HepG2 (cell line): ENCODE results near the gene RHBDF2. TPM values are rescaled to one million over a fixed set of nuclear protein-coding genes. Genes with fewer than 3 reads are reported as not detected.

ENCODE experiments used
- AGO1 ChIP-seq: fragments of 200-400 bp; formaldehyde crosslinking; IDR thresholded peaks from 2 replicates; pipeline ENCODE4 v1.6.1; 2017; ENCODE audit warnings: mild to moderate bottlenecking, low read depth, low read length, moderate library complexity; ENCODE audit not compliant: poor library complexity, severe bottlenecking
- CAMTA2 ChIP-seq: sonication (generic); formaldehyde crosslinking; IDR thresholded peaks from 2 replicates; pipeline ENCODE4 v1.4.0; 2020; ENCODE audit warnings: mild to moderate bottlenecking, missing genetic modification reagents, borderline replicate concordance
- CBX2 ChIP-seq, 2 experiments: fragments of 200-600 bp in 1 of 2; sonication (generic); formaldehyde crosslinking in 1 of 2; IDR thresholded peaks; 2 replicates each; pipeline versions ENCODE4 v1.7.0 to v1.8.1; 2018 to 2022; ENCODE audit warnings: low read depth in 2 of 2, low read length in 1 of 2, mild to moderate bottlenecking in 1 of 2, missing genetic modification reagents in 1 of 2
- HNRNPK ChIP-seq: fragments of 200-400 bp; formaldehyde crosslinking; IDR thresholded peaks from 2 replicates; pipeline ENCODE4 v1.6.1; 2018; ENCODE audit warnings: low read length, low read depth, moderate library complexity, mild to moderate bottlenecking; ENCODE audit not compliant: poor library complexity, severe bottlenecking
- NKX3-1 ChIP-seq: sonication (generic); formaldehyde crosslinking; IDR thresholded peaks from 2 replicates; pipeline ENCODE4 v1.5.0; 2020; ENCODE audit warnings: missing genetic modification reagents
- ONECUT2 ChIP-seq: sonication (generic); formaldehyde crosslinking; IDR thresholded peaks from 2 replicates; pipeline ENCODE4 v1.4.0; 2020; ENCODE audit warnings: missing genetic modification reagents
- SMYD3 ChIP-seq: sonication (generic); formaldehyde crosslinking; IDR thresholded peaks from 2 replicates; pipeline ENCODE4 v1.8.1; 2023; ENCODE audit warnings: mild to moderate bottlenecking, missing genetic modification reagents
- STAG1 ChIP-seq: sonication (generic); formaldehyde crosslinking; IDR thresholded peaks from 2 replicates; pipeline ENCODE4 v1.4.0; 2020; ENCODE audit warnings: missing genetic modification reagents
- TGIF2 ChIP-seq: IDR thresholded peaks from 2 replicates; pipeline ENCODE4 v1.6.1; 2016; ENCODE audit warnings: control low read depth, missing compliant biosample characterization
- TSC22D2 ChIP-seq: sonication (generic); formaldehyde crosslinking; IDR thresholded peaks from 2 replicates; pipeline ENCODE4 v1.5.1; 2020; ENCODE audit warnings: missing genetic modification reagents, mild to moderate bottlenecking, borderline replicate concordance
- XRCC5 ChIP-seq: fragments of 200-400 bp; formaldehyde crosslinking; optimal IDR thresholded peaks from 2 replicates; pipeline ENCODE3; 2017; ENCODE audit warnings: mild to moderate bottlenecking, low read length
- ZBTB44 ChIP-seq: sonication (generic); formaldehyde crosslinking; IDR thresholded peaks from 2 replicates; pipeline ENCODE4 v1.4.0; 2020; ENCODE audit warnings: missing genetic modification reagents
- ZFYVE20 ChIP-seq: sonication (generic); formaldehyde crosslinking; IDR thresholded peaks from 2 replicates; pipeline ENCODE4 v1.8.0; 2023; ENCODE audit warnings: low read depth, mild to moderate bottlenecking, moderate library complexity, missing genetic modification reagents, borderline replicate concordance
- ZNF670 ChIP-seq: sonication (generic); formaldehyde crosslinking; IDR thresholded peaks from 2 replicates; pipeline ENCODE4 v1.8.0; 2022; ENCODE audit warnings: mild to moderate bottlenecking, missing genetic modification reagents, borderline replicate concordance
- ZNF678 ChIP-seq: sonication (generic); formaldehyde crosslinking; IDR thresholded peaks from 2 replicates; pipeline ENCODE4 v1.4.0; 2020; ENCODE audit warnings: mild to moderate bottlenecking, missing genetic modification reagents
- ZSCAN9 ChIP-seq: IDR thresholded peaks from 2 replicates; pipeline ENCODE4 v1.6.1; 2016; ENCODE audit warnings: borderline replicate concordance
- polyA plus RNA-seq, 8 experiments: library from polyadenylated mRNA; depleted of rRNA in 3 of 8; stranded (reverse) in 7 of 8; unstranded in 1 of 8; fragments of >200 nt; fragmentation: Illumina TruSeq in 4 of 8; extraction: Trizol in 4 of 8; gene quantifications; 2 replicates each; pipeline versions ENCODE4 v1.2.1 to v1.2.3, GENCODE V29; 2011 to 2016; ENCODE audit warnings: low read depth in 4 of 8, missing spikeins in 1 of 8, mixed read lengths in 1 of 8; ENCODE audit not compliant: insufficient read depth in 1 of 8
- total RNA-seq, 5 experiments: library from RNA; depleted of rRNA; stranded (reverse); fragments of >200 nt; fragmentation: Illumina TruSeq; extraction: Trizol; gene quantifications; 2 replicates each; pipeline ENCODE4 v1.2.3, GENCODE V29; 2016; ENCODE audit warnings: low read depth in 1 of 5
- TF ChIP-seq, protein P1 (sequence below): sonication (generic); formaldehyde crosslinking; conservative IDR thresholded peaks from 2 replicates; pipeline ENCODE4 v1.4.0; 2020; ENCODE audit warnings: missing genetic modification reagents
- TF ChIP-seq, protein P2 (sequence below): IDR thresholded peaks from 2 replicates; pipeline ENCODE4 v1.6.1; 2016
- TF ChIP-seq, protein P3 (sequence below), 2 experiments: sonication (generic) in 1 of 2; formaldehyde crosslinking in 1 of 2; IDR thresholded peaks; 2 replicates each; pipeline versions ENCODE4 v1.6.1 to v1.9.0; 2014 to 2022; ENCODE audit warnings: antibody characterized with exemption in 1 of 2, borderline replicate concordance in 1 of 2, inconsistent platforms in 1 of 2, low read depth in 1 of 2, missing genetic modification reagents in 1 of 2

Gene RHBDF2
- total and polyA plus RNA-seq, 2 of the 13 experiments (the other 11 are each of a cell fraction or from before 2014, with no cell fraction given) = 7.8 to 24.2 TPM

- TF ChIP-seq CBX2 (IDR thresholded peaks at IDR 0.05; ENCODE audit: low read depth, low read length) (no peak), CBX2 (CRISPR knock-in tag; IDR thresholded peaks at IDR 0.05; ENCODE audit: low read depth) (0 out of 2 replicates have a peak, but pooled peaks have one; percentile 41), CAMTA2 (CRISPR knock-in tag) (0 out of 2 replicates have a peak, but pooled peaks have one; percentile 33), STAG1 (CRISPR knock-in tag) (no peak), ZNF670 (peak; percentile 36; the same call in 1 of the 2 replicates), HNRNPK (no peak), ZSCAN9 (CRISPR knock-in tag) (peak; percentile 98), ZNF678 (CRISPR knock-in tag) (no peak), ZFYVE20 (CRISPR knock-in tag) (no peak), ONECUT2 (CRISPR knock-in tag) (no peak), TSC22D2 (CRISPR knock-in tag) (no peak), NKX3-1 (CRISPR knock-in tag) (no peak), ZBTB44 (CRISPR knock-in tag) (no peak; the same call in 1 of the 2 replicates), XRCC5 (peak; percentile 64), TGIF2 (CRISPR knock-in tag) (peak; percentile 91), AGO1 (no peak), SMYD3 (CRISPR knock-in tag) (0 out of 2 replicates have a peak, but pooled peaks have one; percentile 40)
- TF ChIP-seq, protein P1, sequence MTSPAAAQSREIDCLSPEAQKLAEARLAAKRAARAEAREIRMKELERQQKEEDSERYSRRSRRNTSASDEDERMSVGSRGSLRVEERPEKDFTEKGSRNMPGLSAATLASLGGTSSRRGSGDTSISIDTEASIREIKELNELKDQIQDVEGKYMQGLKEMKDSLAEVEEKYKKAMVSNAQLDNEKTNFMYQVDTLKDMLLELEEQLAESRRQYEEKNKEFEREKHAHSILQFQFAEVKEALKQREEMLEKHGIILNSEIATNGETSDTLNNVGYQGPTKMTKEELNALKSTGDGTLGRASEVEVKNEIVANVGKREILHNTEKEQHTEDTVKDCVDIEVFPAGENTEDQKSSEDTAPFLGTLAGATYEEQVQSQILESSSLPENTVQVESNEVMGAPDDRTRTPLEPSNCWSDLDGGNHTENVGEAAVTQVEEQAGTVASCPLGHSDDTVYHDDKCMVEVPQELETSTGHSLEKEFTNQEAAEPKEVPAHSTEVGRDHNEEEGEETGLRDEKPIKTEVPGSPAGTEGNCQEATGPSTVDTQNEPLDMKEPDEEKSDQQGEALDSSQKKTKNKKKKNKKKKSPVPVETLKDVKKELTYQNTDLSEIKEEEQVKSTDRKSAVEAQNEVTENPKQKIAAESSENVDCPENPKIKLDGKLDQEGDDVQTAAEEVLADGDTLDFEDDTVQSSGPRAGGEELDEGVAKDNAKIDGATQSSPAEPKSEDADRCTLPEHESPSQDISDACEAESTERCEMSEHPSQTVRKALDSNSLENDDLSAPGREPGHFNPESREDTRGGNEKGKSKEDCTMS (CRISPR knock-in tag) = no peak
- TF ChIP-seq, protein P2, sequence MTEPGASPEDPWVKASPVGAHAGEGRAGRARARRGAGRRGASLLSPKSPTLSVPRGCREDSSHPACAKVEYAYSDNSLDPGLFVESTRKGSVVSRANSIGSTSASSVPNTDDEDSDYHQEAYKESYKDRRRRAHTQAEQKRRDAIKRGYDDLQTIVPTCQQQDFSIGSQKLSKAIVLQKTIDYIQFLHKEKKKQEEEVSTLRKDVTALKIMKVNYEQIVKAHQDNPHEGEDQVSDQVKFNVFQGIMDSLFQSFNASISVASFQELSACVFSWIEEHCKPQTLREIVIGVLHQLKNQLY = peak; percentile 91
- TF ChIP-seq, protein P3, sequence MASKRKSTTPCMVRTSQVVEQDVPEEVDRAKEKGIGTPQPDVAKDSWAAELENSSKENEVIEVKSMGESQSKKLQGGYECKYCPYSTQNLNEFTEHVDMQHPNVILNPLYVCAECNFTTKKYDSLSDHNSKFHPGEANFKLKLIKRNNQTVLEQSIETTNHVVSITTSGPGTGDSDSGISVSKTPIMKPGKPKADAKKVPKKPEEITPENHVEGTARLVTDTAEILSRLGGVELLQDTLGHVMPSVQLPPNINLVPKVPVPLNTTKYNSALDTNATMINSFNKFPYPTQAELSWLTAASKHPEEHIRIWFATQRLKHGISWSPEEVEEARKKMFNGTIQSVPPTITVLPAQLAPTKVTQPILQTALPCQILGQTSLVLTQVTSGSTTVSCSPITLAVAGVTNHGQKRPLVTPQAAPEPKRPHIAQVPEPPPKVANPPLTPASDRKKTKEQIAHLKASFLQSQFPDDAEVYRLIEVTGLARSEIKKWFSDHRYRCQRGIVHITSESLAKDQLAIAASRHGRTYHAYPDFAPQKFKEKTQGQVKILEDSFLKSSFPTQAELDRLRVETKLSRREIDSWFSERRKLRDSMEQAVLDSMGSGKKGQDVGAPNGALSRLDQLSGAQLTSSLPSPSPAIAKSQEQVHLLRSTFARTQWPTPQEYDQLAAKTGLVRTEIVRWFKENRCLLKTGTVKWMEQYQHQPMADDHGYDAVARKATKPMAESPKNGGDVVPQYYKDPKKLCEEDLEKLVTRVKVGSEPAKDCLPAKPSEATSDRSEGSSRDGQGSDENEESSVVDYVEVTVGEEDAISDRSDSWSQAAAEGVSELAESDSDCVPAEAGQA (IDR thresholded peaks at IDR 0.05; ENCODE audit: low read depth) = peak; percentile 70; the same call in 1 of the 2 replicates
- TF ChIP-seq, protein P3 (CRISPR knock-in tag; IDR thresholded peaks at IDR 0.05; ENCODE audit: borderline replicate concordance) = no peak
Measured at GRCh38 chr17:76499267-76499667, 2.0 kb downstream of the RHBDF2 start (continued).
